NT2/D1 (cell line): Measurements from ENCODE around the gene WDCP.

Source experiments
- SUZ12 ChIP-seq: IDR thresholded peaks from 2 replicates; pipeline ENCODE4 v1.6.1; 2011; ENCODE audit not compliant: insufficient read length, insufficient read depth; ENCODE audit errors: extremely low read depth
- YY1 ChIP-seq: IDR thresholded peaks from 2 replicates; pipeline ENCODE4 v1.6.1; 2011; ENCODE audit not compliant: insufficient read length, insufficient read depth
- ZNF274 ChIP-seq: IDR thresholded peaks from 2 replicates; pipeline ENCODE4 v1.6.1; 2011; ENCODE audit warnings: mild to moderate bottlenecking, low read depth, low read length

DNA sequence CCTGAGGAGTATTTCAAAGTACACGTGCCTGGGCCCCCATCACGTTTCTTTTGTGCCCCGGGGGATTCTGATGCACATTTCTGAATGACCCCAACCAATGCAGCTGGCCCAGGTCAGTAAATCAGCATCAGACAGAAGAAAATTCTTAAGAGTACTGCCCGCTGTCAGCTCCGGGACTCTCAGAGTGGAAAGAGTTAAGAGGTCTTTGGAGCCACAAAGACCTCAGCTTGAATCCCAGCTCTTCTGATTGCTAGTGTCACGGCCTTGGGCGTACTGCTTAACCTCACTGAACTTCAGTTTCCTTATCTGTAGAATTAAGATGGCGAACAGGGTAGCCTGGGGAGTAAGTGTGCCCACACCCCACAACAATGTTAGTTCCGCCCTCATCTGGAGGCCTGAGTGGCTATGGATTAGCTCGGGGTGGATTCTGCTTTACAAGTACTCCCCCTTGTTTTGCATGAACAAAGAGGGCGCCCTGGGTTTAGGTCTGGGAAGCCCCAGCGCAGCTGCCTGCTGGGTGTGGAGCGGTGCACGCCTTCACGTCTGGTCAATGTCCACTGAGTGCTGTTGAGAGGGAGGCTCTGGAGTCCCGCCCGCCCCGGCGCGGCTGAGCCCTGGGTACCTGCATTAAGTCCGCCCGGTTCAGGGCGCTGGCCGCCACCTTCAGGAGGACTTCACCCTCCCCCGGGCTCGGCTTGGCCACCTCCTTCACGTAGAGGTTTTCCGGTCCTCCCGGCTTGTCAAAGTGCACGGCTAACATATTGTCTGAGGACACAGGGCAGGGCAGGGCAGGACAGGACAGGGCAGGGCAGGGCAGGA lies 36.6 kb upstream of the WDCP start:
- TF ChIP-seq SUZ12 (no peak), YY1 (peak; percentile 35), ZNF274 (no peak)
